Measurements from ENCODE around the gene SH2D3A. TPM values are rescaled to one million over a fixed set of nuclear protein-coding genes. Genes with fewer than 3 reads are reported as not detected.
A peak's percentile ranks its signal among the peaks of the same experiment; 100 is the strongest.

SH2D3A gene
- polyA plus RNA-seq, 3 donors = 0.11 TPM; not detected in 2

DNA sequence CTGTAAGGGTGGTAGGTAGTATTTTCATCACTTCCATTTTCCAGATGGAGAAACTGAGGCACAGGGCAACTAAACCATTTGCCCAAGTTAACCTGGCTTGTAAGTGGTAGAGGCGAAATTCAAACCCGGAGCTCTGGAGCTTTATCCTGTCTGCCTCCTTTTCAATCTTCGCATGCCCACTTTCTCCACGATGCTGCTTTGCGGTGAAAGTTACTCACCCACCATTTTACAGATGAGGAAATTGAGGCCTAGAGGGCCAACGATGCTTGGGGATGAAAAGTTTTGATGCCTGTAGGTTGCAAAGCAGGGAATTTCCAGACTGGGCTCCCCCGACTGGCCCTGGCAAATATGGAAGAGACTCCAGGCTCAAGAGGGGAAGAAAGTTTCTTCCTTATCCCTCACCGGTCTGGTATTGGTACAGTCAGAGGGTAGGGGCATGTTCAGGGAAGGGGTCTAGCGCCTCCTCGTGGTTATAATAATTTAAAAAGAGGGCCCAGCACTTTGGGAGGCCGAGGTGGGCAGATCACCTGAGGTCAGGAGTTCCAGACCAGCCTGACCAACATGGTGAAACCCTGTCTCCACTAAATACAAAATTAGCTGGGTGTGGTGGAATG is 1.9 kb upstream of the SH2D3A start:
- H3K4me1 ChIP-seq (ENCODE audit: control insufficient read depth in 1 of 2, insufficient read depth in 2 of 2, low read length in 2 of 2) = peaks cover 32 to 55% of the 10 kb centered on the region in 2 donors
- H3K9me3 ChIP-seq (replicated peaks in 1 of 2; ENCODE audit: control insufficient read depth in 1 of 2, insufficient read depth in 1 of 2, low read length in 2 of 2) = no peaks in the 10 kb centered on the region
- H3K79me2 ChIP-seq (ENCODE audit: insufficient read depth, low read length) = peaks cover 22% of the 10 kb centered on the region
- no peak overlapping the region for H2AFZ ChIP-seq (ENCODE audit: insufficient read depth, low read depth, low read length, poor library complexity, severe bottlenecking)
- 83% methylated on average over 1 of the region's 11 CpGs for WGBS (ENCODE audit: insufficient coverage)
- H3K36me3 ChIP-seq (replicated peaks in 1 of 2; ENCODE audit: control insufficient read depth in 1 of 2, insufficient read depth in 2 of 2, low read length in 2 of 2) = no peaks in the 10 kb centered on the region
- peak in 2 of 3 donors; percentile 44 to 84 for DNase-seq
- Mint-ChIP-seq H3K4me1 (peaks cover 50% of the 10 kb centered on the region), H3K36me3 (no peaks in the 10 kb centered on the region), H3K27ac (peak overlapping the region in 1 of 7 donors; percentile 70), H3K4me3 (no peak overlapping the region), H3K9me3 (peaks cover 0 to 5% (median 2%) of the 10 kb centered on the region in 7 donors), H3K27me3 (ENCODE audit: low read depth in 3 of 3) (peaks cover 12 to 17% (median 15%) of the 10 kb centered on the region in 3 donors)
- no peak overlapping the region for H3K27ac ChIP-seq (ENCODE audit: low read depth in 1 of 2, low read length in 2 of 2)
- TF ChIP-seq, protein P1, sequence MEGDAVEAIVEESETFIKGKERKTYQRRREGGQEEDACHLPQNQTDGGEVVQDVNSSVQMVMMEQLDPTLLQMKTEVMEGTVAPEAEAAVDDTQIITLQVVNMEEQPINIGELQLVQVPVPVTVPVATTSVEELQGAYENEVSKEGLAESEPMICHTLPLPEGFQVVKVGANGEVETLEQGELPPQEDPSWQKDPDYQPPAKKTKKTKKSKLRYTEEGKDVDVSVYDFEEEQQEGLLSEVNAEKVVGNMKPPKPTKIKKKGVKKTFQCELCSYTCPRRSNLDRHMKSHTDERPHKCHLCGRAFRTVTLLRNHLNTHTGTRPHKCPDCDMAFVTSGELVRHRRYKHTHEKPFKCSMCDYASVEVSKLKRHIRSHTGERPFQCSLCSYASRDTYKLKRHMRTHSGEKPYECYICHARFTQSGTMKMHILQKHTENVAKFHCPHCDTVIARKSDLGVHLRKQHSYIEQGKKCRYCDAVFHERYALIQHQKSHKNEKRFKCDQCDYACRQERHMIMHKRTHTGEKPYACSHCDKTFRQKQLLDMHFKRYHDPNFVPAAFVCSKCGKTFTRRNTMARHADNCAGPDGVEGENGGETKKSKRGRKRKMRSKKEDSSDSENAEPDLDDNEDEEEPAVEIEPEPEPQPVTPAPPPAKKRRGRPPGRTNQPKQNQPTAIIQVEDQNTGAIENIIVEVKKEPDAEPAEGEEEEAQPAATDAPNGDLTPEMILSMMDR (IDR thresholded peaks at IDR 0.05) = peak; percentile 36
- no peak overlapping the region for H3K9ac ChIP-seq (ENCODE audit: insufficient read depth, low read length, poor library complexity, severe bottlenecking)
- H3K4me3 ChIP-seq (replicated peaks in 1 of 3; ENCODE audit: low read depth in 2 of 3, low read length in 3 of 3) = no peak overlapping the region
- no peak overlapping the region for H3K4me2 ChIP-seq (replicated peaks; ENCODE audit: extremely low read depth, low read length, poor library complexity, severe bottlenecking)
- peaks cover 0 to 13% of the 10 kb centered on the region in 2 donors for H3K27me3 ChIP-seq (ENCODE audit: control insufficient read depth in 2 of 2, insufficient read depth in 2 of 2, low read length in 2 of 2)
- intact Hi-C loops (cut with micrococcal nuclease) = loop anchor here (5.0 to 10.0 kb wide), 2 partner anchors 38 to 254 kb away; no protein-coding TSS in a partner anchor
- H4K20me1 ChIP-seq (ENCODE audit: insufficient read depth, low read length) = peaks cover 14% of the 10 kb centered on the region

DNA sequence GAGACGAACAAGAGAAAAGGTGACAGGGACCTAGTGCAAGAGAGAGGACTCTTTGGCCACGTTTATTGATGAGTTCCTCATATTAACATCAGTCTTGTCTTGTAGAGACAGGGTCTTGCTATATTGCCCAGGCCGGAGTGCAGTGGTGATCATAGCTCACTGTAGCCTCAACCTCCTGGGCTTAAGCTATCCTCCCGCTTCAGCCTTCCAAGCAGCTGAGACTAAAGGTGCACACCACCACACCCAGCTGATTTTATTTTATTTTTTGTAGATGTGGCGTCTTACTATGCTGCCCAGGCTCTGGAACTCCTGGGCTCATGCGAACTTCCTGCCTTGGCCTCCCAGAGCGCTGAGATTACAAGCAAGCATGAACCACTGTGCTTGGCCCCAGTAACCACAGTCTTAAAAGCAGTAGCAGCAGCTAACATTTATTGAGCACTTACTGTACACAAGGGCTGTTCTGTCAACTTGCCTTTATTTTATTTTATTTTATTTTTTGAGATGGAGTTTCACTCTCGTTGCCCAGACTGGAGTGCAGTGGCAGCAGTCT is 1.1 kb upstream of the SH2D3A start:
- DNase-seq = no peak
- Mint-ChIP-seq H3K9me3 (peaks cover 0 to 5% (median 2%) of the 10 kb centered on the region in 7 donors), H3K27ac (peak overlapping the region; percentile 86 to 94 (median 91)), H3K36me3 (no peaks in the 10 kb centered on the region), H3K4me3 (peak overlapping the region; percentile 82 to 90), H3K27me3 (ENCODE audit: low read depth in 3 of 3) (peaks cover 12 to 17% (median 15%) of the 10 kb centered on the region in 3 donors), H3K4me1 (peaks cover 44% of the 10 kb centered on the region)
- Histone ChIP-seq H3K79me2 (ENCODE audit: insufficient read depth, low read length) (peaks cover 14% of the 10 kb centered on the region), H3K36me3 (replicated peaks in 1 of 2; ENCODE audit: control insufficient read depth in 1 of 2, insufficient read depth in 2 of 2, low read length in 2 of 2) (no peaks in the 10 kb centered on the region), H3K27me3 (ENCODE audit: control insufficient read depth in 2 of 2, insufficient read depth in 2 of 2, low read length in 2 of 2) (peaks cover 0 to 13% of the 10 kb centered on the region in 2 donors), H4K20me1 (ENCODE audit: insufficient read depth, low read length) (peaks cover 8% of the 10 kb centered on the region), H3K9me3 (replicated peaks in 1 of 2; ENCODE audit: control insufficient read depth in 1 of 2, insufficient read depth in 1 of 2, low read length in 2 of 2) (no peaks in the 10 kb centered on the region), H3K27ac (ENCODE audit: low read depth in 1 of 2, low read length in 2 of 2) (peak overlapping the region; percentile 30 to 70), H3K9ac (ENCODE audit: insufficient read depth, low read length, poor library complexity, severe bottlenecking) (peak overlapping the region; percentile 51), H3K4me3 (replicated peaks in 1 of 3; ENCODE audit: low read depth in 2 of 3, low read length in 3 of 3) (peak overlapping the region in 2 of 3 experiments; percentile 37 to 74), H3K4me1 (ENCODE audit: control insufficient read depth in 1 of 2, insufficient read depth in 2 of 2, low read length in 2 of 2) (peaks cover 28 to 50% of the 10 kb centered on the region in 2 donors), H3K4me2 (replicated peaks; ENCODE audit: extremely low read depth, low read length, poor library complexity, severe bottlenecking) (peak overlapping the region; percentile 86), H2AFZ (ENCODE audit: insufficient read depth, low read depth, low read length, poor library complexity, severe bottlenecking) (peak overlapping the region; percentile 51)
- intact Hi-C loops (cut with micrococcal nuclease) = loop anchor here (5.0 to 10.0 kb wide), 2 partner anchors 39 to 254 kb away; no protein-coding TSS in a partner anchor
- TF ChIP-seq, protein P1 (IDR thresholded peaks at IDR 0.05) = no peak
- 45% methylated on average over 5 of the region's 8 CpGs for WGBS (ENCODE audit: insufficient coverage)

Data from CD14-positive monocyte (primary cell).